Natural killer cell (primary cell): Measurements from ENCODE around the gene SIRT4. TPM values are rescaled to one million over a fixed set of nuclear protein-coding genes. Genes with fewer than 3 reads are reported as not detected.

Experiments
- ATAC-seq, 3 donors: fragments of 150-1000 bp in 2 of 3; fragments of 200-7000 bp in 1 of 3; cut with Tn5 transposase; 1 replicate in 1 of 3; 2 replicates in 2 of 3; pipeline ENCODE4 v1.10.0; 2021; ENCODE audit warnings: mild to moderate bottlenecking in 2 of 3, moderate library complexity in 2 of 3
- DNase-seq, 2 donors: peaks; one replicate each; pipeline versions ENCODE4 v3.0.0 to v3.0.0-alpha.2; 2013 to 2021; ENCODE audit warnings: mixed read lengths in 1 of 2
- H3K27ac ChIP-seq: one replicate; pipeline ENCODE4 v1.5.1; 2013; ENCODE audit warnings: mild to moderate bottlenecking, low read length
- H3K27me3 ChIP-seq: one replicate; pipeline ENCODE4 v1.6.1; 2013; ENCODE audit warnings: low read length; ENCODE audit not compliant: control insufficient read depth, insufficient read depth
- H3K36me3 ChIP-seq: one replicate; pipeline ENCODE4 v1.6.1; 2013; ENCODE audit warnings: low read length; ENCODE audit not compliant: control insufficient read depth, insufficient read depth
- H3K4me1 ChIP-seq: one replicate; pipeline ENCODE4 v1.6.1; 2013; ENCODE audit warnings: low read length; ENCODE audit not compliant: control insufficient read depth, insufficient read depth
- H3K4me3 ChIP-seq: one replicate; pipeline ENCODE4 v1.5.1; 2013; ENCODE audit warnings: low read length
- H3K9me3 ChIP-seq: one replicate; pipeline ENCODE4 v1.6.1; 2013; ENCODE audit warnings: low read length; ENCODE audit not compliant: control insufficient read depth, insufficient read depth
- H3K27ac Mint-ChIP-seq, 2 donors: one replicate each; pipeline ENCODE4 v1.8.0; 2022; ENCODE audit warnings: mild to moderate bottlenecking in 2 of 2, mixed read lengths in 2 of 2, moderate library complexity in 1 of 2
- H3K27me3 Mint-ChIP-seq, 2 donors: one replicate each; pipeline ENCODE4 v1.8.0; 2022; ENCODE audit warnings: low read depth in 2 of 2, mixed read lengths in 2 of 2
- H3K36me3 Mint-ChIP-seq: one replicate; pipeline ENCODE4 v1.8.0; 2022; ENCODE audit warnings: mixed read lengths
- H3K4me1 Mint-ChIP-seq, 2 donors: one replicate each; pipeline ENCODE4 v1.8.0; 2022; ENCODE audit warnings: mixed read lengths in 2 of 2
- H3K4me3 Mint-ChIP-seq: one replicate; pipeline ENCODE4 v1.8.0; 2022; ENCODE audit warnings: mild to moderate bottlenecking, moderate library complexity, mixed read lengths
- H3K9me3 Mint-ChIP-seq, 2 donors: one replicate each; pipeline ENCODE4 v1.8.0; 2022; ENCODE audit warnings: mixed read lengths in 2 of 2
- CTCF ChIP-seq: fragments of 200-600 bp; IDR thresholded peaks from one replicate; pipeline ENCODE4 v1.8.0; 2022; ENCODE audit warnings: antibody characterized with exemption
- WGBS: methylation state at CpG from one replicate; pipeline ENCODE4 v1.1.7; 2013; ENCODE audit warnings: missing lambda C conversion rate; ENCODE audit not compliant: insufficient coverage; 5-methylcytosine and 5-hydroxymethylcytosine counted together
- intact Hi-C: fragments of 100-400 bp; cut with micrococcal nuclease; formaldehyde crosslinking; loops from one replicate; pipeline ENCODE4 v1.14.2; 2022
- total RNA-seq, 4 donors: library from RNA; stranded (reverse); fragments of 120-200 nt in 1 of 4; gene quantifications; one replicate each; pipeline versions ENCODE4 v1.2.3 to v1.2.4, GENCODE V29; 2013 to 2022

SIRT4 gene
- total RNA-seq, 3 donors from 2014 or later (not counting 1 experiment from before 2014, with no cell fraction given), result 2.0 to 2.1 (median 2.1) TPM

GRCh38 chr12:120278137-120279069, 23.7 kb upstream of the SIRT4 start:
- H3K27ac ChIP-seq, result no peak overlapping the region
- Mint-ChIP-seq H3K27ac (no peak overlapping the region), H3K27me3 (no peaks in the 10 kb centered on the region), H3K4me1 (no peaks in the 10 kb centered on the region), H3K9me3 (no peaks in the 10 kb centered on the region), H3K4me3 (no peak overlapping the region), H3K36me3 (no peaks in the 10 kb centered on the region)
- H3K36me3 ChIP-seq, result no peaks in the 10 kb centered on the region
- DNase-seq (no peak), ATAC-seq (no peak)
- no peak overlapping the region for H3K4me3 ChIP-seq
- no peak for TF ChIP-seq CTCF
- H3K9me3 ChIP-seq, result no peaks in the 10 kb centered on the region
- 93% methylated on average over 55 of the region's 57 CpGs for WGBS
- no peaks in the 10 kb centered on the region for H3K4me1 ChIP-seq
- intact Hi-C loops, result no loop called here
- no peaks in the 10 kb centered on the region for H3K27me3 ChIP-seq

- H3K4me3 ChIP-seq, result no peak overlapping the region
- Mint-ChIP-seq H3K27me3 (no peaks in the 10 kb centered on the region), H3K27ac (no peak overlapping the region), H3K36me3 (no peaks in the 10 kb centered on the region), H3K4me1 (no peaks in the 10 kb centered on the region), H3K4me3 (no peak overlapping the region), H3K9me3 (no peaks in the 10 kb centered on the region)
- H3K27me3 ChIP-seq, result no peaks in the 10 kb centered on the region
- H3K9me3 ChIP-seq, result no peaks in the 10 kb centered on the region
- intact Hi-C loops, result no loop called here
- WGBS, result 93% methylated on average over 7 of the region's 7 CpGs
- H3K4me1 ChIP-seq, result no peaks in the 10 kb centered on the region
- no peak for DNase-seq
- no peaks in the 10 kb centered on the region for H3K36me3 ChIP-seq
- H3K27ac ChIP-seq, result no peak overlapping the region
- no peak for TF ChIP-seq CTCF
- no peak for ATAC-seq
Measured at GRCh38 chr12:120283318-120283717, 18.8 kb upstream of the SIRT4 start.

- WGBS, result 95% methylated on average over 3 of the region's 3 CpGs
Measured at GRCh38 chr12:120284381-120284780, 17.7 kb upstream of the SIRT4 start.

More at GRCh38 chr12:120284381-120284780, 17.7 kb upstream of the SIRT4 start:
- no peak overlapping the region for H3K4me3 Mint-ChIP-seq
- no peak for DNase-seq
- H3K27ac Mint-ChIP-seq, result no peak overlapping the region
- intact Hi-C loops, result no loop called here
- no peak for TF ChIP-seq CTCF
- no peak for ATAC-seq
- H3K36me3 Mint-ChIP-seq, result no peaks in the 10 kb centered on the region
- no peak overlapping the region for H3K27ac ChIP-seq
- no peaks in the 10 kb centered on the region for H3K4me1 Mint-ChIP-seq
- H3K9me3 Mint-ChIP-seq, result no peaks in the 10 kb centered on the region
- no peak overlapping the region for H3K4me3 ChIP-seq
- H3K27me3 Mint-ChIP-seq, result no peaks in the 10 kb centered on the region
- H3K36me3 ChIP-seq, result no peaks in the 10 kb centered on the region
- H3K4me1 ChIP-seq, result no peaks in the 10 kb centered on the region
- no peaks in the 10 kb centered on the region for H3K9me3 ChIP-seq
- H3K27me3 ChIP-seq, result no peaks in the 10 kb centered on the region
